ENCODE results near the gene GPR162.

GPR162 gene

GRCh38 chr12:6787309-6787708 is 34.3 kb upstream of the GPR162 start:
- DNase-seq = no peak

DNA sequence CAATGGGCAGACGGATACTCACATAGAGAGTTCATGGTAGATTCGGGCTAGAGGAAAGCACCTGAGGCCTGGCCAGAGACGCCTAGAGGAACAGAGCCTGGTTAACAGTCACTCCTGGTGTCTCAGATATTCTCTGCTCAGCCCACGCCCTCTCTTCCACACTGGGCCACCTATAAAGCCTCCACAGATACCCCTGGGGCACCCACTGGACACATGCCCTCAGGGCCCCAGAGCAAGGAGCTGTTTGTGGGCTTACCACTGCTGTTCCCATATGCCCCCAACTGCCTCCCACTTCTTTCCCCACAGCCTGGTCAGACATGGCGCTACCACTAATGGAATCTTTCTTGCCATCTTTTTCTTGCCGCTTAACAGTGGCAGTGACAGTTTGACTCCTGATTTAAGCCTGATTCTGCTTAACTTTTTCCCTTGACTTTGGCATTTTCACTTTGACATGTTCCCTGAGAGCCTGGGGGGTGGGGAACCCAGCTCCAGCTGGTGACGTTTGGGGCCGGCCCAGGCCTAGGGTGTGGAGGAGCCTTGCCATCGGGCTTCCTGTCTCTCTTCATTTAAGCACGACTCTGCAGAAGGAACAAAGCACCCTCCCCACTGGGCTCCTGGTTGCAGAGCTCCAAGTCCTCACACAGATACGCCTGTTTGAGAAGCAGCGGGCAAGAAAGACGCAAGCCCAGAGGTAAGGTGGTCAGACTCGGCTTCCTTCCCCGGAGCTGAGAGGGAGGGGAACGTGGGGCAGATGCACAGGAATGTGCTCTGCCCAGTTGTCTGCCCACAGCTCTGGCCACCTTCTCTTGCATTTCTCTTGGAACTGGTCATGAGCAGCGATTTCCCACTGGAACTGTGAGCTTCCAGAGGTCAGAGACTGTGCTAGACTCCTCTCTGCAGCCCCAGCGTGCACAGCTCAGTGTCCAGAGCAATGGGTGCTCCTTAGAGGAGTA is 32.4 kb upstream of the GPR162 start, which contains the start of gene CD4:
CD4 (plus strand) TSS at position 557 of the 953 bp plus-strand sequence. CDS start 10,611 bp downstream, outside the sequence.
- DNase-seq = no peak

- DNase-seq = no peak
These were observed 31.0 kb upstream of the GPR162 start for GRCh38 chr12:6790496-6791150.

GRCh38 chr12:6791931-6792520 is 29.6 kb upstream of the GPR162 start:
- DNase-seq = no peak

GRCh38 chr12:6792522-6793201 is 29.0 kb upstream of the GPR162 start:
- no peak for DNase-seq

DNA sequence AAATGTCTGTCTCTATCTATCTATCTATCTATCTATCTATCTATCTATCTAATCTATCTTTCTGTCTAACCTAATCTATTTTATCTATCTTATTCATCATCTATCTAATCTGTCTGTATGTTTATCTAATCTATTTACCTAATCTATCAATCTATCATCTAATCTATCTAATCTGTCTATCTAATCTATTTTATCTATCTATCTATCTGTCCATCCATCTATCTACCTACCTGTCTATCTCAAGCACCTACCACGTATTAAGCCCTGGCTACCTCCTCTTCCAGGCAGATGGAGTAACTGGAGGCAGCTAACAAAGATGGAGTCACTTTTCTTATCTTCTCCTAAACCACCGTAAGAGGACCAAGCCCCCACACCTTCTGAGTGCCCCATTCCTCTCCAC is 26.5 kb upstream of the GPR162 start:
- DNase-seq = no peak

- DNase-seq = no peak
These were observed 25.0 kb upstream of the GPR162 start for GRCh38 chr12:6796576-6796975.

- DNase-seq = no peak
These were observed 22.5 kb upstream of the GPR162 start for GRCh38 chr12:6799147-6799546.

GRCh38 chr12:6807170-6807569 is 14.5 kb upstream of the GPR162 start:
- no peak for DNase-seq

DNA sequence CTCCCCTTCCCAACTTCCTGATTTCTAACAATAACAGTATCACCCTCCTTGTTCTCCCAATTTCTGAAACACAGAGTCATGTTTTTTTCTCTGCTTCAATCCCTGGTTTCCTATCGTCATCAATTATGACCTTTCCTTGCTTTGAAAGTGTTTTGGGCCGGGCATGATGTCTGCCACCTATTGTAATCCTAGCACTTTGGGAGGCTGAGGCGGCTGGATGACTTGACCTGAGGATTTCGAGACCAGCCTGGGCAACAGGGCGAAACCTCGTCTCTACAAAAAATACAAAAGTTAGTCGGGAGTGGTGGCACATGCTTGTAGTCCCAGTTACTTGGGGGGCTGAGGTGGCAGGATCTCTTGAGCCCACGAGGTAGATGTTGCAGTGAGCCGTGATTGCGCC is 12.6 kb upstream of the GPR162 start:
- no peak for DNase-seq

DNA sequence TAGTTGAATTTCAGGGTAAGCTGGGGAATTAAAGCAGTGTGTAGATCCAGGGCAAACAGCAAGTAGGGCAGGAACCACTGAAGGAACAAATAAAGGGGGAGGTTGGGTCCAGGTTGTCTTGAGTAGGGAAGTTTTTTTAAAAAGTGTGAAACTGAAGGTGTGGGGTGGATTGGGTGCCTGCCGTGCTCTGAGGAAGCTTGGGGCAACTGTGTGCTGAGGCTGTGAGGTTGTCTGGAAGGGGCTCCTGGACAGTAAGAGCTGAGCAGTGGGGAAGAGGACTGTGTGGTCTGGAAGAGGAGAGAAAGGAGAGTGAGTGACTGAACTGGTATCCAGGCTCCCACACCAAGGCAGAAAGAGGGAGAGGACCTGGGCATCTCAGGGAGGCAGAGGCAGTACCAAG is 10.9 kb upstream of the GPR162 start:
- no peak for DNase-seq

GRCh38 chr12:6813363-6813762 is 8.3 kb upstream of the GPR162 start:
- DNase-seq = no peak

DNA sequence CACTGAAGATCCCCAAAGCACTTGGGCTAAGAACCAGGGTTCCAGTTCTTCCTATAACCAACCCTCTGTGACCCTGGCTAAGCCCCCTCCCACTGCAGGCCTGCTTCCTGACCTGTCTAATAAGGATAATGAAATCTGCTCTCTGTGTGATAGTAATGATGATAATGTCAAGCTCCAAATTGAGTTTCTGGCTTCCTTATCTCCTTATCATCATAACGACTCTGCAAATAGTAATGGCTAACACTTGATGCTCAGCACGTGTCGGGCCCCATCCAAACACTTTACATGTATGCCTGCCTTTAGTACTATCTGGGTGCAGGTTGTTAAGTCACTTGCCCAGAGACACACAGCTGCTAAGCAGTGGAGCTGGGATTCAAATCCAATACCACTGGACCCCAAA is 5.0 kb upstream of the GPR162 start:
- DNase-seq = no peak

GRCh38 chr12:6817098-6817497 is 4.5 kb upstream of the GPR162 start:
- no peak for DNase-seq

DNA sequence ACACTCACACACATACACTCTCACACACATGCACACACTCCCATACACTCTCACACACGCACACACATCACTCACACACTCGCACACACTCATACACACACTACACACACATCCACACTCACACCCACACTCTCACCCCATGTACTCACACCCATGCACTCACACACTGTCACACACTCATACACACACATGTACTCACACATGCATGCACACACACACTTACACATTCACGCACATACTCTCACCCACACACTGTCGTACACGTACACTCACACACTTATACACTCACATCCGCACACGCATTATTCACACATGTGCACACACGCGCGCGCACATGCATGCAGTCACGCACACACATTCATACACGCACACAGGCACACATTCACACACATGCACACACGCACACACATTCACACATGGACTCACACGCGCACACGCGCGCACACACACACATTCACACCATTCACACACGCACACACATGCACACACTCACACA is 3.9 kb upstream of the GPR162 start:
- no peak for DNase-seq

GRCh38 chr12:6818222-6818621 is 3.4 kb upstream of the GPR162 start:
- no peak for DNase-seq

DNA sequence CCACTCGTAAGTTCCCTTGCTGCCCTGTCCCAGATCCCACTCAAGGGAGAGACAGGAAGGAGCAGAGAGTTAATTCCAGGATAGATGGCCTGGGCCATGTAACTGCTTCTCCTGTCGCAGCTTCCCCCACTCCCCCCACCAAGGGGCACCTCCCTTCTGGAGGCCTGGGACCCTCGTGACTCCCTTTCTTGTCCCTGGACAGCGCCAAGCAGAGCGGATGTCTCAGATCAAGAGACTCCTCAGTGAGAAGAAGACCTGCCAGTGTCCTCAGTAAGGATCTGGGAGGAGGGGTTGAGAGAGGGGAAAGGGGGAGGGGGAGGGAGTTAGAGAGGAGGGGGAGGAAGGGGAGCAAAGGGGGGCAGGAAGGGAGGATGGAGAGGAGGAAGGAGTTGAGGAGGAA is 3.0 kb upstream of the GPR162 start:
- no peak for DNase-seq

DNA sequence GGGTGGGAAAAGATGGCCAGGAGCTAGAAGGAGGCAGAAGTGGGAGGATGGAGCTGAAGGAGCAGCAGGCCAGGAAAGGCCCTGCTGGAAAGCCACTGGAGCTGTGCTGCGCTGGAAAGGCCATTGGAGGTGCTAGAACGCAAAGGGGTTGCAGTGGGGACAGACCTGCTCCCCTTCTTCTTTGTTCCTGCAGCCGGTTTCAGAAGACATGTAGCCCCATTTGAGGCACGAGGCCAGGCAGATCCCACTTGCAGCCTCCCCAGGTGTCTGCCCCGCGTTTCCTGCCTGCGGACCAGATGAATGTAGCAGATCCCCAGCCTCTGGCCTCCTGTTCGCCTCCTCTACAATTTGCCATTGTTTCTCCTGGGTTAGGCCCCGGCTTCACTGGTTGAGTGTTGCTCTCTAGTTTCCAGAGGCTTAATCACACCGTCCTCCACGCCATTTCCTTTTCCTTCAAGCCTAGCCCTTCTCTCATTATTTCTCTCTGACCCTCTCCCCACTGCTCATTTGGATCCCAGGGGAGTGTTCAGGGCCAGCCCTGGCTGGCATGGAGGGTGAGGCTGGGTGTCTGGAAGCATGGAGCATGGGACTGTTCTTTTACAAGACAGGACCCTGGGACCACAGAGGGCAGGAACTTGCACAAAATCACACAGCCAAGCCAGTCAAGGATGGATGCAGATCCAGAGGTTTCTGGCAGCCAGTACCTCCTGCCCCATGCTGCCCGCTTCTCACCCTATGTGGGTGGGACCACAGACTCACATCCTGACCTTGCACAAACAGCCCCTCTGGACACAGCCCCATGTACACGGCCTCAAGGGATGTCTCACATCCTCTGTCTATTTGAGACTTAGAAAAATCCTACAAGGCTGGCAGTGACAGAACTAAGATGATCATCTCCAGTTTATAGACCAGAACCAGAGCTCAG is 2.3 kb upstream of the GPR162 start:
- DNase-seq = no peak

DNA sequence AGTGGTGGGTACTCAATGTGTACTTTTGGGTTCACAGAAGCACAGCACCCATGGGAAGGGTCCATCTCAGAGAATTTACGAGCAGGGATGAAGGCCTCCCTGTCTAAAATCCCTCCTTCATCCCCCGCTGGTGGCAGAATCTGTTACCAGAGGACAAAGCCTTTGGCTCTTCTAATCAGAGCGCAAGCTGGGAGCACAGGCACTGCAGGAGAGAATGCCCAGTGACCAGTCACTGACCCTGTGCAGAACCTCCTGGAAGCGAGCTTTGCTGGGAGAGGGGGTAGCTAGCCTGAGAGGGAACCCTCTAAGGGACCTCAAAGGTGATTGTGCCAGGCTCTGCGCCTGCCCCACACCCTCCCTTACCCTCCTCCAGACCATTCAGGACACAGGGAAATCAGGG is 1.5 kb upstream of the GPR162 start:
- no peak for DNase-seq

GRCh38 chr12:6822426-6823135 is 960 bp downstream of the GPR162 start:
- DNase-seq = no peak

Data from NCI-H774 (cell line).